ENCODE results near the gene PAXX. TPM values are rescaled to one million over a fixed set of nuclear protein-coding genes. Genes with fewer than 3 reads are reported as not detected.

PAXX gene
- total RNA-seq, 1 experiment from 2014 or later: 113 TPM

- POLR2A ChIA-PET (ENCODE audit: unreplicated experiment): interaction anchor here (1.0 kb wide), 1 partner anchor 87 kb away, joined by 3 read pairs; no protein-coding TSS in a partner anchor
- H3K4me2 ChIP-seq (ENCODE audit: low read length): no peak overlapping the region
- H2AFZ ChIP-seq (ENCODE audit: low read length): no peak overlapping the region
- no TSS peak for BruUV-seq (replicated peaks)
- H3K9ac ChIP-seq (ENCODE audit: low read length): no peak overlapping the region
- H3K27ac ChIP-seq (ENCODE audit: low read length): no peak overlapping the region
- no peak for TF ChIP-seq EZH2phosphoT487 (IDR thresholded peaks at IDR 0.05; ENCODE audit: borderline replicate concordance, low read length)
- TF ChIP-seq CTCF (conservative IDR thresholded peaks at IDR 0.05; ENCODE audit: low read depth, low read length): peak; percentile 44
- H3K27me3 ChIP-seq (ENCODE audit: low read length): no peaks in the 10 kb centered on the region
- intact Hi-C loops (cut with micrococcal nuclease): loop anchor here (1.0 kb wide), 1 partner anchor 87 kb away; no protein-coding TSS in a partner anchor
- no peaks in the 10 kb centered on the region for H3K9me3 ChIP-seq (ENCODE audit: low read length)
- no peaks in the 10 kb centered on the region for H3F3A ChIP-seq (ENCODE audit: low read length, unreplicated experiment)
- DNase-seq (peak; percentile 36), ATAC-seq (no peak)
- H4K20me1 ChIP-seq (ENCODE audit: low read length): no peaks in the 10 kb centered on the region
- peaks cover 11% of the 10 kb centered on the region for H3K79me2 ChIP-seq (ENCODE audit: low read length)
- no peaks in the 10 kb centered on the region for H3K36me3 ChIP-seq (ENCODE audit: low read depth, low read length)
- CTCF ChIA-PET: interaction anchor here (0.5 to 1.5 kb wide), 6 partner anchors 17 to 243 kb away, joined by 3 to 17 read pairs (median 4); partner anchors contain the start of genes CLIC3 and NPDC1
- H3K9me2 ChIP-seq (replicated peaks; ENCODE audit: low read length): no peaks in the 10 kb centered on the region
- no peak overlapping the region for H3K4me3 ChIP-seq (ENCODE audit: low read length)
- H3K4me1 ChIP-seq (ENCODE audit: insufficient read depth, low read length): peaks cover 16% of the 10 kb centered on the region
Measured at GRCh38 chr9:136947955-136948510, 44.2 kb upstream of the PAXX start.

- DNase-seq: no peak
- Histone ChIP-seq H3K27ac (ENCODE audit: low read length) (peak overlapping the region; percentile 54), H3K4me1 (ENCODE audit: insufficient read depth, low read length) (peaks cover 16% of the 10 kb centered on the region), H3K4me2 (ENCODE audit: low read length) (peak overlapping the region; percentile 90), H4K20me1 (ENCODE audit: low read length) (no peaks in the 10 kb centered on the region), H3F3A (ENCODE audit: low read length, unreplicated experiment) (no peaks in the 10 kb centered on the region), H2AFZ (ENCODE audit: low read length) (0 out of 2 replicates have a peak overlapping the region, but pooled peaks have one; percentile 13), H3K9me2 (replicated peaks; ENCODE audit: low read length) (no peaks in the 10 kb centered on the region), H3K4me3 (ENCODE audit: low read length) (peak overlapping the region; percentile 69), H3K9ac (ENCODE audit: low read length) (peak overlapping the region; percentile 66), H3K79me2 (ENCODE audit: low read length) (no peaks in the 10 kb centered on the region), H3K27me3 (ENCODE audit: low read length) (no peaks in the 10 kb centered on the region), H3K36me3 (ENCODE audit: low read depth, low read length) (no peaks in the 10 kb centered on the region), H3K9me3 (ENCODE audit: low read length) (no peaks in the 10 kb centered on the region)
- ATAC-seq: peak; percentile 8; the same call in 1 of the 2 replicates
- no TSS peak for BruUV-seq (replicated peaks)
- TF ChIP-seq EZH2 (IDR thresholded peaks at IDR 0.05; ENCODE audit: low read length, unreplicated experiment) (no peak), EZH2phosphoT487 (IDR thresholded peaks at IDR 0.05; ENCODE audit: borderline replicate concordance, low read length) (no peak), CTCF (conservative IDR thresholded peaks at IDR 0.05; ENCODE audit: low read depth, low read length) (no peak)
- intact Hi-C loops (cut with micrococcal nuclease): no loop called here
- CTCF ChIA-PET: interaction anchor here (1.0 kb wide), 1 partner anchor 80 kb away, joined by 4 read pairs; no protein-coding TSS in a partner anchor
- POLR2A ChIA-PET (ENCODE audit: unreplicated experiment): interaction anchor here (0.6 kb wide), 2 partner anchors 121 to 202 kb away, joined by 10 to 42 read pairs; partner anchors contain the start of gene SAPCD2
Measured at GRCh38 chr9:136949239-136949816, 42.9 kb upstream of the PAXX start.
